Fibroblast of pulmonary artery (primary cell): Measurements from ENCODE around the gene ASCL5.

ENCODE experiments used
- DNase-seq: peaks from one replicate; pipeline ENCODE4 v3.0.0-alpha.2; 2010; ENCODE audit warnings: low read depth
- H3K4me3 ChIP-seq: replicated peaks from 2 replicates; pipeline ENCODE4 v1.5.1; 2011; ENCODE audit warnings: low read depth, mild to moderate bottlenecking, control low read depth, low read length, moderate library complexity
- CTCF ChIP-seq: IDR thresholded peaks from 2 replicates; pipeline ENCODE4 v1.5.1; 2011; ENCODE audit warnings: mild to moderate bottlenecking, control low read depth, low read length, inconsistent platforms; ENCODE audit errors: missing control alignments

The ASCL5 gene

GRCh38 chr1:201139756-201140155, 12.8 kb upstream of the ASCL5 start:
- no peak for DNase-seq
- no peak for TF ChIP-seq CTCF
- no peak overlapping the region for H3K4me3 ChIP-seq

- TF ChIP-seq CTCF, result no peak
- H3K4me3 ChIP-seq, result no peak overlapping the region
- no peak for DNase-seq
These were observed 12.3 kb upstream of the ASCL5 start for GRCh38 chr1:201139306-201139705.

GRCh38 chr1:201138311-201138840, 11.4 kb upstream of the ASCL5 start:
- no peak overlapping the region for H3K4me3 ChIP-seq
- DNase-seq, result no peak
- TF ChIP-seq CTCF, result no peak

- DNase-seq, result peak; percentile 81
- no peak for TF ChIP-seq CTCF
- H3K4me3 ChIP-seq, result no peak overlapping the region
These were observed 10.8 kb upstream of the ASCL5 start for GRCh38 chr1:201137579-201138310.

DNA sequence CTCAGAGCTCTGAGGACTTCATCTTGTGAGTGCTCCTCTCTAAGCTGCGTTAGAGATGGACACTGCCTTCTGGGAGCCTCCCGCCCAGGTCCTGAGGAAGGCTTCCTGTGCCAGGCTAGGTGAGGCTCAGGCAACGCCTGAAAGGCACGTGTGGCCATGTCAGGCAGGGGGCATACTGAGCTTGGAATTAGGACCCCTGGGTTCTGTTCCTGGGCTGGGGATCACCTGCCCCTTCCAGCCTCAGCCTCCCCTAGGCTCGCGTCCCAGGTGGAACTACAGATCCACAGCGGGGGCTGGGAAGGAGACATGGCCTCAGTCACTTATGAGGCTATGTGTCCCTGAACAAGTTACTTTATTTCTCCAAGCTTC, 10.0 kb upstream of the ASCL5 start:
- no peak for DNase-seq
- TF ChIP-seq CTCF, result no peak
- no peak overlapping the region for H3K4me3 ChIP-seq

DNA sequence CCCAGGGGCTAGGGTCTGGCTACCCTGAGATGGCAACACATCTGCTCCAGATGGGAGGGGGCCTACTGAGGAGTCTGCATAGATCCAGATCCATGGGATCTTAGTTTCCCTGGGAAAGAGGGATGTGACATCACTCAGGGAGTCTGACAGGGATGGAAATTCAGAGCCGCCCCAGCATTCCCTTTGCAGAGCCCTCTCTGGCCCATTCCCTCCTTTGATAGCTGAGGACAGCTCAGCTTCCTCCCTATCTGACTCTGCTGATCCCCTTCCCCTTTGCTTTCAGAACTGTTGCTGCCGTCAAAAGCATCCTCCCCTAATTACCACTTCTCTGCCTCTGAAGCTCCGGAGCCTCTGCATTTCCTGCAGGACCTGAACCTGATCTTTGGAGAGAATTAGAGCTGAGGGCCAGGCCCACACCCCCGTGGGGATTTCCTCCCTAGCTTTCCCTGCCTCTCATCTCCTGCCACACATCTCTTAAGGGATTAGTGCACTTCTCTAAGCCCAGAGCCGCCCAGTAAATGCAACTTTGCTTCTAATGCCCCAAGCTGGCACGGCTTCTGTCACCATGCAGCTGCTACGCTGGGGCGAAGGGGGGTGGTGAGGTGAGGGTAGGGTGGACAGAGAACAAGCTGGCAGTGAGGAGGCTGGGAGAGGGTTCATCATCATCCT, 9.5 kb upstream of the ASCL5 start:
- no peak overlapping the region for H3K4me3 ChIP-seq
- TF ChIP-seq CTCF, result no peak
- DNase-seq, result no peak
